ENCODE data around the gene KLF6.

The KLF6 gene

DNA sequence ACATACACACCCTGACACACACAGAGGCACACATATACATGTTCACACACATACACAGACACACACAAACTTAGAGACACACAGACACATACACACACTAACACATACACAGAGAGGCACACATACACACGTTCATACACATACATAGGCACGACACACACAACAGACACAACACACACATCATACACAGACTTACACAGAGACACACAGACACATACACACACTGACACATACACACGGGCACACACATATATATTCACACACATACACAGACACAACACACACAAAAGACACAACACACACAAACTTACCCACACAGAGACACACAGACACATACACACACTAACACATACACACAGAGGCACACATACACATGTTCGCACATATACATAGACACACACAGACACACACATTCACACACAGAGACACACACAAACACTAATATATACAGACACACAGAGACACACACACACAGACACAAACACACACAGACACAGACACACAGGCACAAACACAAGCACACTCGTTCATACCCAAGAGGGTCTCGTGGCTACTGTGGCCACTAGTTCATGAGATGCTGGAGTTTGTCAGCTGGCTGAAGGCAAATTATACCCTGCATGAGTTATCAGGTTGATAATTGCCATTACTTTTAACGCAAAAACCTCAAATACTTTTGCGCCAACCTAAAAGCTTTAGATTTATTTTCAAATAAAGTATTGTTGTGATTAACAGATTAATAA, 17.7 kb upstream of the KLF6 start:
- peaks cover 20% of the 10 kb centered on the region for H3F3A ChIP-seq (ENCODE audit: control insufficient read depth, insufficient read depth)
- H3K4me1 ChIP-seq (ENCODE audit: control insufficient read depth, low read length), result peaks cover 52% of the 10 kb centered on the region
- no peaks in the 10 kb centered on the region for H3K27me3 ChIP-seq (ENCODE audit: control insufficient read depth, low read length)
- H3K36me3 ChIP-seq (ENCODE audit: control insufficient read depth, low read length), result no peaks in the 10 kb centered on the region
- H3K4me3 ChIP-seq (ENCODE audit: low read length), result no peak overlapping the region
- no peak overlapping the region for H3K4me2 ChIP-seq (ENCODE audit: low read length)
- no peaks in the 10 kb centered on the region for H4K20me1 ChIP-seq (ENCODE audit: control insufficient read depth, insufficient read depth, low read depth, low read length)
- no peak overlapping the region for H3K27ac ChIP-seq (ENCODE audit: low read depth, low read length)
- no peaks in the 10 kb centered on the region for H3K9me3 ChIP-seq (ENCODE audit: control insufficient read depth, insufficient read depth, low read length)
- TF ChIP-seq EZH2phosphoT487 (IDR thresholded peaks at IDR 0.05; ENCODE audit: borderline replicate concordance, low read length), result no peak
- TF ChIP-seq CTCF (IDR thresholded peaks at IDR 0.05; ENCODE audit: low read depth, low read length, poor library complexity, severe bottlenecking), result no peak
- no peaks in the 10 kb centered on the region for H3K9me2 ChIP-seq (replicated peaks; ENCODE audit: control insufficient read depth, low read length)
- no peaks in the 10 kb centered on the region for H3K79me2 ChIP-seq (ENCODE audit: control insufficient read depth, low read length)

DNA sequence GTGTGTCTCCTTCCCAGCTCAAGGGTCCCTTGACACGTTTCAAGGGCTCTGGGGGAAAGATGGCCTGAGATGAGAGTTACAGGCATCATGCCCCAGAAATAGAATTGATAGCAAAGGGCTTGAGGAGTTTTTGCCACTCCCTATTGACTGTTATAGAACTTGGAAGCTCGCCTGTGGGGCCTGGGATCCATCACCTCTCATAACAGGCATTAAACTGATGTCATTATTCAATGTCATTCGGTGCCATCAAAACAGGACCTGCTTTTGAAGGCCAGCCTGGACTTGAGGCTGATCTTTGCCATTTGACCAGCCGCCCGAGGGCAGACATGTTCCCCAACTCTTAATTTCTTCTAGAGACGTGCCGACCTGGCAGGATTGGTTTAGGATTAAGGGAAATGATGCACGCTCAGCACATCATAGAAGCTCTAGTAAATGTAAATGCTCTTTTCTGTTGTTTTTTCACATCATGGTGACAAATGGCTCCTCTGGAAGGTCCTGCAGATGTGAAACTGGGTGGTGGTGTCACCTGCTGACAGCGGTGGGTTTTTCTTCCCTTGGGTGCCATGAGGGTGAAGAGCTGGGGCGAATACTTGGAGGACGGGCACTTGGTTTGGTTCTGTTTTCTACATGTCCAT, 16.7 kb upstream of the KLF6 start:
- TF ChIP-seq CTCF (IDR thresholded peaks at IDR 0.05; ENCODE audit: low read depth, low read length, poor library complexity, severe bottlenecking) (no peak), EZH2phosphoT487 (IDR thresholded peaks at IDR 0.05; ENCODE audit: borderline replicate concordance, low read length) (no peak)
- H3K4me1 ChIP-seq (ENCODE audit: control insufficient read depth, low read length), result peaks cover 41% of the 10 kb centered on the region
- no peaks in the 10 kb centered on the region for H3K36me3 ChIP-seq (ENCODE audit: control insufficient read depth, low read length)
- no peaks in the 10 kb centered on the region for H4K20me1 ChIP-seq (ENCODE audit: control insufficient read depth, insufficient read depth, low read depth, low read length)
- H3K27ac ChIP-seq (ENCODE audit: low read depth, low read length), result no peak overlapping the region
- H3K9me3 ChIP-seq (ENCODE audit: control insufficient read depth, insufficient read depth, low read length), result no peaks in the 10 kb centered on the region
- H3K27me3 ChIP-seq (ENCODE audit: control insufficient read depth, low read length), result no peaks in the 10 kb centered on the region
- no peak overlapping the region for H3K4me3 ChIP-seq (ENCODE audit: low read length)
- H3K9me2 ChIP-seq (replicated peaks; ENCODE audit: control insufficient read depth, low read length), result no peaks in the 10 kb centered on the region
- H3K79me2 ChIP-seq (ENCODE audit: control insufficient read depth, low read length), result no peaks in the 10 kb centered on the region
- H3K4me2 ChIP-seq (ENCODE audit: low read length), result no peak overlapping the region
- H3F3A ChIP-seq (ENCODE audit: control insufficient read depth, insufficient read depth), result peaks cover 16% of the 10 kb centered on the region

- H3K79me2 ChIP-seq (ENCODE audit: control insufficient read depth, low read length), result no peaks in the 10 kb centered on the region
- no peak overlapping the region for H3K4me3 ChIP-seq (ENCODE audit: low read length)
- no peaks in the 10 kb centered on the region for H3K9me2 ChIP-seq (replicated peaks; ENCODE audit: control insufficient read depth, low read length)
- H3F3A ChIP-seq (ENCODE audit: control insufficient read depth, insufficient read depth), result peaks cover 11% of the 10 kb centered on the region; the same call in 1 of the 2 replicates
- no peaks in the 10 kb centered on the region for H4K20me1 ChIP-seq (ENCODE audit: control insufficient read depth, insufficient read depth, low read depth, low read length)
- no peaks in the 10 kb centered on the region for H3K27me3 ChIP-seq (ENCODE audit: control insufficient read depth, low read length)
- peaks cover 30% of the 10 kb centered on the region for H3K4me1 ChIP-seq (ENCODE audit: control insufficient read depth, low read length)
- H3K36me3 ChIP-seq (ENCODE audit: control insufficient read depth, low read length), result no peaks in the 10 kb centered on the region
- 0 out of 2 replicates have a peak, but pooled peaks cover 3% of the 10 kb centered on the region for H3K9me3 ChIP-seq (ENCODE audit: control insufficient read depth, insufficient read depth, low read length)
- no peak overlapping the region for H3K4me2 ChIP-seq (ENCODE audit: low read length)
- TF ChIP-seq CTCF (IDR thresholded peaks at IDR 0.05; ENCODE audit: low read depth, low read length, poor library complexity, severe bottlenecking), result no peak
- no peak for TF ChIP-seq EZH2phosphoT487 (IDR thresholded peaks at IDR 0.05; ENCODE audit: borderline replicate concordance, low read length)
- H3K27ac ChIP-seq (ENCODE audit: low read depth, low read length), result no peak overlapping the region
These were observed 15.6 kb upstream of the KLF6 start for GRCh38 chr10:3800586-3800985.

Measured in DOHH2 (cell line).